Muscle layer of colon (tissue), 2 donors: ENCODE results near the gene ZNF425.
"Not testable (repeated sequence)": the region's sequence is repeated elsewhere in the genome, so short reads cannot be mapped to it uniquely, and the experiment has no call there.

Experiments
- H3K27ac ChIP-seq: one replicate; pipeline ENCODE4 v1.7.0; 2013; ENCODE audit warnings: low read depth, mild to moderate bottlenecking, low read length, moderate library complexity
- H3K27me3 ChIP-seq, 2 donors: one replicate each; pipeline ENCODE4 v1.7.0; 2013; ENCODE audit warnings: low read length in 2 of 2, mild to moderate bottlenecking in 2 of 2; ENCODE audit not compliant: insufficient read depth in 2 of 2, control insufficient read depth in 1 of 2
- H3K36me3 ChIP-seq: one replicate; pipeline ENCODE4 v1.7.0; 2013; ENCODE audit warnings: mild to moderate bottlenecking, low read length; ENCODE audit not compliant: insufficient read depth
- H3K4me1 ChIP-seq: one replicate; pipeline ENCODE4 v1.7.0; 2013; ENCODE audit warnings: mild to moderate bottlenecking, low read length; ENCODE audit not compliant: insufficient read depth
- H3K4me3 ChIP-seq, 2 donors: one replicate each; pipeline ENCODE4 v1.7.0; 2013; ENCODE audit warnings: low read length in 2 of 2, low read depth in 1 of 2, mild to moderate bottlenecking in 1 of 2, moderate library complexity in 1 of 2
- H3K9ac ChIP-seq: one replicate; pipeline ENCODE4 v1.7.0; 2013; ENCODE audit warnings: low read length
- H3K9me3 ChIP-seq: one replicate; pipeline ENCODE4 v1.7.0; 2013; ENCODE audit warnings: mild to moderate bottlenecking, low read length
- donor health status: abdominal sarcoma.
- donor health status: Adenocarcinoma of cecum.

ZNF425 gene

DNA sequence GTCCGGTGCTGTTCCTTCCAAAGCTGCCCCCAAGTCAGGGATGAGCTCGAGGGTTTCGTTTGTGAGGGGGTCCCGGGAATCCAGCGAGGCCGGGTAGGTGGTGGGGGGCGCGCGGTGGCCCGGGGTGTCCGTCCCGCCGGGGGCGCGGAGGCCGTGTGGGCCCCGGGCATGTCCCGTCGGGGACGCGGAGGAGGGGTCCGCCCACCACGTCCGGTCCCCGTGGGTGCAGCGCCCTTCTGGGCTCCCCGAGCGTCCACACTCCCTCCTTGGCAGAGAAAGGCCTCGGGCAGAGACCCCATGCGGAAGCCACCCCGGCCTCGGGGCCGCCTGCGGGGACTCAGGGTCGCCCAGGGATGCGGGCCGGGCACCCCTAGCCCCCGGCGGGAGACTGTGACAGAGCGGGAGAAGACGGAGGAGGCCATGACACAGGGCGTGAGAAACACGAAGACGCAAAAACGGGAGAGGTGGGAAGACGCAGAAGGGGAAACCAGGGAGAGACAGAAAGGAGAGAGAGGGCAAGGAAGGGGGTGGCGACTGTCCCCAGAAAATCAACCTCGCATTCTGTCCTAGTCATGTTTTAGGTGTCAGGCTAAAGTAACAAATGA, 640 bp upstream of the ZNF425 start:
- peak overlapping the region; percentile 96 for H3K9ac ChIP-seq
- H3K9me3 ChIP-seq, result no peaks in the 10 kb centered on the region
- H3K4me1 ChIP-seq, result peaks cover 14% of the 10 kb centered on the region
- peak overlapping the region; percentile 96 for H3K27ac ChIP-seq
- H3K4me3 ChIP-seq, result peak overlapping the region; percentile 78 to 88
- H3K27me3 ChIP-seq, result no peaks in the 10 kb centered on the region
- no peaks in the 10 kb centered on the region for H3K36me3 ChIP-seq

GRCh38 chr7:149125189-149125862, 798 bp downstream of the ZNF425 start:
- Histone ChIP-seq H3K27ac (peak overlapping the region; percentile 96), H3K4me3 (peak overlapping the region; percentile 78 to 88), H3K9ac (peak overlapping the region; percentile 91), H3K36me3 (no peaks in the 10 kb centered on the region), H3K4me1 (peaks cover 14% of the 10 kb centered on the region), H3K27me3 (no peaks in the 10 kb centered on the region), H3K9me3 (no peaks in the 10 kb centered on the region)

- Histone ChIP-seq H3K4me1 (no peaks in the 10 kb centered on the region), H3K4me3 (no peak overlapping the region), H3K27ac (no peak overlapping the region), H3K9me3 (no peaks in the 10 kb centered on the region), H3K36me3 (no peaks in the 10 kb centered on the region), H3K27me3 (no peaks in the 10 kb centered on the region), H3K9ac (no peak overlapping the region)
Observed at GRCh38 chr7:149109969-149110368, 16.2 kb downstream of the ZNF425 start.

GRCh38 chr7:149104749-149105148, 21.4 kb downstream of the ZNF425 start:
- Histone ChIP-seq H3K9ac (no peak overlapping the region), H3K27ac (no peak overlapping the region), H3K4me3 (no peak overlapping the region), H3K27me3 (no peaks in the 10 kb centered on the region), H3K4me1 (no peaks in the 10 kb centered on the region), H3K36me3 (no peaks in the 10 kb centered on the region), H3K9me3 (no peaks in the 10 kb centered on the region)

GRCh38 chr7:149104214-149104613, 21.9 kb downstream of the ZNF425 start:
- H3K9ac ChIP-seq, result no peak overlapping the region
- no peak overlapping the region for H3K27ac ChIP-seq
- H3K4me3 ChIP-seq, result no peak overlapping the region
- no peaks in the 10 kb centered on the region for H3K9me3 ChIP-seq
- no peaks in the 10 kb centered on the region for H3K27me3 ChIP-seq
- no peaks in the 10 kb centered on the region for H3K36me3 ChIP-seq
- no peaks in the 10 kb centered on the region for H3K4me1 ChIP-seq

DNA sequence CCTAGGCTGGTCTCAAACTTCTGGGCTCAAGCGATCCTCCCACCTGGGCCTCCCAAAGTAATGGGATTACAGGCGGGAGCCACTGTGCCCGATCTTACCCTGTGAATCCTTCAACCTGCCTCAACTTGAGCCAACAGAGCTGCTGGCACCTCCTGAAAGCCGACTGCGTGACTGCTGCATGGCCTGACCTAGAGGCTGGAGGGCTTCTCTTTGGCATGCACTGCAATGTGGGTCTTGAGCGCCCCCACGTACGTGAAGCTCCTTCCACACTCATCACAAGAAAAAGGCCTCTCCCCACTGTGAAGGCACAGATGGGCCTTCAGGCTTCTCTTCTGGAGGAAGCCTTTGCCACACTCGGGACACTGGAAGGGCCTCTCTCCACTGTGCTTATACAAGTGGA, 22.7 kb downstream of the ZNF425 start:
- H3K27ac ChIP-seq, result no peak overlapping the region
- H3K9me3 ChIP-seq, result no peaks in the 10 kb centered on the region
- H3K4me1 ChIP-seq, result no peaks in the 10 kb centered on the region
- H3K27me3 ChIP-seq, result no peaks in the 10 kb centered on the region
- H3K36me3 ChIP-seq, result no peaks in the 10 kb centered on the region
- H3K9ac ChIP-seq, result no peak overlapping the region
- H3K4me3 ChIP-seq, result no peak overlapping the region

DNA sequence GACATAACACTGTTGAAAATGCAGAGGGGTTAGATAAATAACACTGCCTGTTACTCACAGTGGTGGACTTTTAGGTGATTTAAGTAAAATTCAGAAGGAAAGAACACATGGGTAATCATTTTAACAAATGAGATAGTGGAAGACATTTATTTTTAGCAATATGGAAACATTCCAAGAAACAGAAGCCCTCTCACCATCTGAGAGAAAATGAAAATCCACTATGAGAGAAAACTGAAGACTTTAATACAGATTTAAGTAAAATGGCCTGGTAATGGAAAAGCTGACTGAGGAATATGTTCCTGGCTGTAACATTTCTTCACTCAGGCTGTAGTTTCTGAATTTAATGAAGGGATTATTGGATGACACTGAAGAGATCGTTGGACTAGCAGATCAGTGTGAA, 23.5 kb downstream of the ZNF425 start:
- Histone ChIP-seq H3K27ac (no peak overlapping the region), H3K4me3 (no peak overlapping the region), H3K9ac (no peak overlapping the region), H3K36me3 (no peaks in the 10 kb centered on the region), H3K27me3 (no peaks in the 10 kb centered on the region), H3K4me1 (no peaks in the 10 kb centered on the region), H3K9me3 (no peaks in the 10 kb centered on the region)

- no peak overlapping the region for H3K9ac ChIP-seq
- no peaks in the 10 kb centered on the region for H3K27me3 ChIP-seq
- H3K4me1 ChIP-seq, result no peaks in the 10 kb centered on the region
- no peak overlapping the region for H3K4me3 ChIP-seq
- H3K36me3 ChIP-seq, result no peaks in the 10 kb centered on the region
- no peak overlapping the region for H3K27ac ChIP-seq
- H3K9me3 ChIP-seq, result no peaks in the 10 kb centered on the region
Observed at GRCh38 chr7:149100821-149101220, 25.3 kb downstream of the ZNF425 start.

- no peaks in the 10 kb centered on the region for H3K9me3 ChIP-seq
- no peak overlapping the region for H3K4me3 ChIP-seq
- H3K9ac ChIP-seq, result no peak overlapping the region
- no peaks in the 10 kb centered on the region for H3K27me3 ChIP-seq
- no peaks in the 10 kb centered on the region for H3K36me3 ChIP-seq
- H3K4me1 ChIP-seq, result no peaks in the 10 kb centered on the region
- no peak overlapping the region for H3K27ac ChIP-seq
Observed at GRCh38 chr7:149099058-149099457, 27.1 kb downstream of the ZNF425 start.

- Histone ChIP-seq H3K27me3 (no peaks in the 10 kb centered on the region), H3K9me3 (no peaks in the 10 kb centered on the region), H3K4me3 (no peak overlapping the region), H3K36me3 (no peaks in the 10 kb centered on the region), H3K4me1 (no peaks in the 10 kb centered on the region), H3K9ac (no peak overlapping the region), H3K27ac (no peak overlapping the region)
Observed at GRCh38 chr7:149097088-149097487, 29.0 kb downstream of the ZNF425 start.

DNA sequence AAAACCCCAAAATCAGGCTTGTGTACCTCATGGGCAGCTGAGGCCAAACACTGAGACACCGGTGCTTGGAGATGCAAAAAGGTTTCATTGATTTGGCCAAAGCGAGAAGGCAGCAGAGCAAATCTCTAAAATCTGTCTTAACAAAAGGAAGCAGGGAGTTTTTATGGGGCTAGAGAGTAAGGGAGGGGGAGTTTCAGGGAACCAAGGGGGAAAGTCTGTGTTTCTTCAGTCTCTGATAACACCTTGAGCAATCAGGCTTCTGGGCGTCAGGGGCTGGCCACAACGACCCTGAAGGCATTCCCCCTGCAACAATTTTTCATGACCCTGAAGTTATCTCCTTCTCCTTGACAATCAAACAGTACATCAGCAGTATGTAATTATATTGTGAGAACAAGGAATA, 32.9 kb downstream of the ZNF425 start:
- Histone ChIP-seq H3K27ac (no peak overlapping the region), H3K4me1 (no peaks in the 10 kb centered on the region), H3K9ac (no peak overlapping the region), H3K27me3 (no peaks in the 10 kb centered on the region), H3K4me3 (no peak overlapping the region), H3K9me3 (no peaks in the 10 kb centered on the region), H3K36me3 (no peaks in the 10 kb centered on the region)

- not testable (repeated sequence) for H3K9ac ChIP-seq, H3K36me3 ChIP-seq, H3K9me3 ChIP-seq, H3K27ac ChIP-seq, H3K4me1 ChIP-seq, H3K4me3 ChIP-seq, H3K27me3 ChIP-seq
Observed at GRCh38 chr7:149092244-149092643, 33.9 kb downstream of the ZNF425 start.
